ENCODE results near the gene MPZL1.

Gene MPZL1

DNA sequence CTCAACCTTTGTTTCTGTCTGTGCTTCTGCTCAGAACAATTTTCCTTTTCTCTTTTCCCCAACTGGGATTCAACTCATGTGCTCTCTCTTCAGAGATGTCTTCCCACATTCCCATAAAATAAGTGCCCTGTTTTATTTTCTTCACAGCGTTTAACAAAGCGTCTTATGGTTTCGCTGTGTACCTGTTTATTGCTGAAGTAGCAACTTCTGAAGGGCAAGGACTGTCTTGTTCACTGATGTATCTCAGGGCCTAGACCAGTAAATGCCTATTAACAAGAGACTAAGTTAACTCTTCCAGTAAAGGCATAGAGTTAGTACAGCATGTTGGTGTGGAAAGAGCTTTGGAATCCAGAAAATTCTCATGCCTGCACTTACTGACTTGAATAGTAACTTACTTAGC, 42.9 kb upstream of the MPZL1 start:
- Histone ChIP-seq H3K4me3 (no peak overlapping the region), H3K4me1 (peaks cover 64 to 100% (median 86%) of the 10 kb centered on the region in 10 experiments), H3K27ac (peak overlapping the region in 4 of 11 experiments; percentile 15 to 48 (median 31); a peak in 4 of 22 replicates), H3K27me3 (no peaks in the 10 kb centered on the region), H4K20me1 (peaks cover 97 to 100% (median 100%) of the 10 kb centered on the region in 11 experiments), H3K4me2 (peak overlapping the region in 7 of 11 experiments; percentile 1 to 75 (median 31); a peak in 11 of 22 replicates), H3K9ac (peak overlapping the region in 1 of 11 experiments; percentile 22; a peak in 2 of 22 replicates), H3K9me3 (replicated peaks in 1 of 11) (no peaks in the 10 kb centered on the region), H3K36me3 (peaks cover 88 to 100% (median 100%) of the 10 kb centered on the region in 11 experiments)
- no peak for TF ChIP-seq Cebpa-rat (IDR thresholded peaks at IDR 0.05)

DNA sequence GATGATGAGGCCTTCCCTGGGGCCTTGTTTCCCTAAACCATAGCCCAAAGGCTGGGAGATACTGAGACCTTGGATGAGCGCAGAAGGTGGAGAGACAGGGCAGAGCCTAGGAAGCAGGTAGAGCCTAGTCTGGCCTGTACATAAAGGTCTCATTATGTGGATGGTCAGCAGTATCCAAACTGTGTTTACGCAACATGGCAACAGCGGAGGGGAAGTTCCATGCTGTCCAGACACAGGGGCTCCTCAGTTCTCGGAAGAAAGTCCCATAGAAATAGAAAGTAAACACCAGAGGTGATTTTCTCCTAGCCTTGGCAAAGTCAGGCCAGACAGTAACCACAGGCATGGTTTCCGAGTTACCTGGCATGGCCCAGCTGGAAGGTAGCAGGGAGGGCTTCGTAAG, 42.1 kb upstream of the MPZL1 start:
- peak overlapping the region in 7 of 11 experiments; percentile 1 to 75 (median 48); a peak in 13 of 22 replicates for H3K4me2 ChIP-seq
- peaks cover 88 to 100% (median 100%) of the 10 kb centered on the region in 11 experiments for H3K36me3 ChIP-seq
- no peak for TF ChIP-seq Cebpa-rat (IDR thresholded peaks at IDR 0.05)
- H3K9me3 ChIP-seq (replicated peaks in 1 of 11): no peaks in the 10 kb centered on the region
- peaks cover 93 to 100% (median 100%) of the 10 kb centered on the region in 11 experiments for H4K20me1 ChIP-seq
- peak overlapping the region in 6 of 11 experiments; percentile 0 to 48 (median 22); a peak in 6 of 22 replicates for H3K27ac ChIP-seq
- H3K27me3 ChIP-seq: no peaks in the 10 kb centered on the region
- H3K4me3 ChIP-seq: no peak overlapping the region
- H3K9ac ChIP-seq: peak overlapping the region in 4 of 11 experiments; percentile 18 to 64 (median 34); a peak in 5 of 22 replicates
- H3K4me1 ChIP-seq: peaks cover 59 to 97% (median 84%) of the 10 kb centered on the region in 10 experiments

DNA sequence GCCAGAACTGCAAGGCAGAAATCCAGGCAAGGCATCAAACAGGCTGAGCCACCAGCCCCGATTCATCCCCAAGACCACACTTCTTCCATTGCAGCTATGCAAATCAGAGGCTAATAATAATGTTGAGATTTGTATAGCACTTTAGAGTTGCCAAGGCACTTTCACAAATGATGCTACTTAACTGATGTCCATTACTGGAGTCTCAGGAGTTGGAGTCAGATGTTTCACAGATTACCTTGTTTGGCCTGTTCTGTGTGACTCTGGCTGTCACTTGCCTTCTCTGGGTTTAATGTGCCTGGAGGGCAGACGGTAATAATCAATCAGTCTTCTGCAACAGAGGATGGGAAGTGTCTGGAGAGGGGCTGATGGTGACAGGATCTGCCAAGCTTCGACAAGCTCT, 40.8 kb upstream of the MPZL1 start:
- peak overlapping the region in 8 of 11 experiments; percentile 0 to 48 (median 16); a peak in 10 of 22 replicates for H3K27ac ChIP-seq
- H3K4me3 ChIP-seq: no peak overlapping the region
- no peaks in the 10 kb centered on the region for H3K27me3 ChIP-seq
- H3K36me3 ChIP-seq: peaks cover 89 to 100% (median 100%) of the 10 kb centered on the region in 11 experiments
- TF ChIP-seq Cebpa-rat (IDR thresholded peaks at IDR 0.05): no peak
- H3K4me2 ChIP-seq: peak overlapping the region in 6 of 11 experiments; percentile 0 to 55 (median 26); a peak in 9 of 22 replicates
- peak overlapping the region in 8 of 11 experiments; percentile 3 to 64 (median 20); a peak in 7 of 22 replicates for H3K9ac ChIP-seq
- no peaks in the 10 kb centered on the region for H3K9me3 ChIP-seq (replicated peaks in 1 of 11)
- H3K4me1 ChIP-seq: peaks cover 57 to 99% (median 86%) of the 10 kb centered on the region in 10 experiments
- H4K20me1 ChIP-seq: peaks cover 92 to 100% (median 100%) of the 10 kb centered on the region in 11 experiments

DNA sequence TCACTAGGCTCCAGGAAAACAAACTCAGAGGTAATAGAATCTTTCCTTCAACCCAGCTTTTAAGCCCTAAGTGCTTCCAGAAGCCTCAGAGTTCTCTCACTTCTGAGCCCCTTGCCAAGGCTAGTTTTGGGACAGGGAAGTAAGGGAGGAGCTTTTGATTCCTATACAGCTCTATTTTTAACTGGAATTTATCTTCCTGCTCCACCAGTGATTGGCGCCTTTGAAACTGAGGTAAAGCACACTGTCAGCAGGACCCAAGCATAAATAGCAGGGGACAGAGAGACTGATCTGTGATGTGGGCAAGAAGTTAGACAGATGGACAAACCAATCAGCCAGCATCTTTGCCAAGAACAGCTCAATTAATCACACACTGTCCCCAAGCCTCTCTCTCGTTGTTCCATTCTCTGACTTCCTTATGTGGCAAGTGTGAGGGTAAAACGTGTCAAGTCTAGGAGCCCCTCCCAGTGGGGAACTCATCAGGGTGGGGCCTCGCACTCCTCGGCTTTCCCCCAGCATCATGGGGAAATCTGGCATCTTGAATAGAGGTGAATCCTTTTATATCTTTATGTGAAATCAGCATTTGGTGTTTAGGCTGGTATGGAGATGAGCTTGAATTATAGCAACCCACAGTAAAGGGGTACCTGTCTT, 40.2 kb upstream of the MPZL1 start:
- H3K27me3 ChIP-seq: no peaks in the 10 kb centered on the region
- TF ChIP-seq Cebpa-rat (IDR thresholded peaks at IDR 0.05): no peak
- H4K20me1 ChIP-seq: peaks cover 92 to 100% (median 100%) of the 10 kb centered on the region in 11 experiments
- H3K36me3 ChIP-seq: peaks cover 89 to 100% (median 100%) of the 10 kb centered on the region in 11 experiments
- H3K9me3 ChIP-seq (replicated peaks in 1 of 11): no peaks in the 10 kb centered on the region
- peak overlapping the region in 8 of 11 experiments; percentile 0 to 48 (median 20); a peak in 9 of 22 replicates for H3K27ac ChIP-seq
- H3K4me3 ChIP-seq: no peak overlapping the region
- peaks cover 55 to 98% (median 85%) of the 10 kb centered on the region in 10 experiments for H3K4me1 ChIP-seq
- H3K4me2 ChIP-seq: peak overlapping the region in 4 of 11 experiments; percentile 0 to 55 (median 8); a peak in 5 of 22 replicates
- peak overlapping the region in 5 of 11 experiments; percentile 8 to 64 (median 22); a peak in 4 of 22 replicates for H3K9ac ChIP-seq

DNA sequence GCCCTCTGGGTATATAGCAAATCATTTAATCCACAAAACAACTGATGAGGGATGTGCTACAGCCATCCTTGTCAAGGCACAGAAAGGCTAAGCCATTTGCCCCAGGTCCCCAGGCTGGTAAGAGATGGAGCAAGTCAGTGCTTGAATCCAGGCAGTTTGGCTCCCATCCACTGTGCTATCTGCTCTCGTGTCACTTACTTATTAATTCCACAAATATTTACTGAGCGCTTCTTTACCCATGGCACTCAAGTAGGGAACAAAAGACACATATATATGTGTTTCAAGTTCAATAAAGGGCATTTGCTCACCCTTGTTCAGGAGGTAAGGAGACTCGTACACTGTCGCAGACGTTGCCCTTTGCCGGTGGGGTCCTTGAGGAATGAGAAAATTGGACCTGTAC, 38.6 kb upstream of the MPZL1 start:
- H3K36me3 ChIP-seq: peaks cover 96 to 100% (median 98%) of the 10 kb centered on the region in 11 experiments
- H3K27ac ChIP-seq: peak overlapping the region in 7 of 11 experiments; percentile 7 to 59 (median 27); a peak in 10 of 22 replicates
- peak overlapping the region in 2 of 11 experiments; percentile 8 to 23; a peak in 2 of 22 replicates for H3K4me2 ChIP-seq
- no peaks in the 10 kb centered on the region for H3K27me3 ChIP-seq
- H3K9ac ChIP-seq: peak overlapping the region in 8 of 11 experiments; percentile 7 to 48 (median 28); a peak in 7 of 22 replicates
- H3K9me3 ChIP-seq (replicated peaks in 1 of 11): no peaks in the 10 kb centered on the region
- no peak for TF ChIP-seq Cebpa-rat (IDR thresholded peaks at IDR 0.05)
- peaks cover 52 to 94% (median 86%) of the 10 kb centered on the region in 10 experiments for H3K4me1 ChIP-seq
- no peak overlapping the region for H3K4me3 ChIP-seq
- H4K20me1 ChIP-seq: peaks cover 91 to 100% (median 100%) of the 10 kb centered on the region in 11 experiments

DNA sequence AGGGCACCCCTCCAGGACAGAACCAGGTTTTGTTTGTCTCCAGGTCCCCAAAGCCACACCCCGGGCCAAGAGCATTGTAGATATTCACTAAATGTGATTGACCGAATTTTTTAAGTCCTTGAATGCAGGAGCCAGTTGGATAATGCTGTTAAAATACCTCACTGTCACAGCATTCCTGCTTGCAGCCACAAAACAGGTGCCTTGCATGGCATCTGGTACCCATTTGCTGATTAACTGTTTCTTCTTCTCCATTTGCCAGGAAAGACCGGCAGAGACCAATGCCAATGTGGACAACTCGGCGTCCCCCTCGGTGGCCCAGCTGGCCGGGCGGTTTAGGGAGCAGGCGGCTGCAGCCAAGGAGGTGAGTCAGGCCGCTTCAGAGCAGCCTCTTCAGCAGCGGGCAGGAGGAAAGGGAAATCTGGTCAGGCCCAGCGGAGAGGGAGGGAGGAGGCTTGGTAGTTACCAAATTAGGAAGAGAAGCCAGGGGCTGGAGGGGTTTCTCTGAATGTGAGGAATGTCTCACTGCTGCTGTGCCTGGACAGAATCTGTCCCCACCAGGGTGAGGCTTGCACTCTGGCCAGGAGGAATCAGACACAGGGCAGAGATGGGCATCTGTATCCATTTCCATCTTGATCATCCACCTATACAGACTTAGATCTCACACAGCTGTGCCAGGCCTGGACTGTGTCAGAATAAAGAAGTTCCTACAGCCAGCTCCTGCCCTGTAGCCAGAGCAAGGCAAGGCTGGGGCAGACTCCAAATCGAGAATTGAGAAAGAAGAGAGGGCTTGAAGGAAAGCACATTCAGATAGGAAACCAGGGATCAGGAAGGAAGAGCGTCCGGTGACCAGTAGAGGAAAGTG, 37.9 kb upstream of the MPZL1 start:
- Histone ChIP-seq H3K4me1 (peaks cover 52 to 94% (median 79%) of the 10 kb centered on the region in 10 experiments), H3K9ac (peak overlapping the region; percentile 1 to 48 (median 31); a peak in 13 of 22 replicates), H3K27me3 (no peaks in the 10 kb centered on the region), H3K4me3 (no peak overlapping the region), H3K27ac (peak overlapping the region in 9 of 11 experiments; percentile 15 to 59 (median 25); a peak in 13 of 22 replicates), H3K9me3 (replicated peaks in 1 of 11) (no peaks in the 10 kb centered on the region), H3K36me3 (peaks cover 96 to 100% (median 98%) of the 10 kb centered on the region in 11 experiments), H3K4me2 (peak overlapping the region in 3 of 11 experiments; percentile 8 to 23 (median 11); a peak in 2 of 22 replicates), H4K20me1 (peaks cover 91 to 100% (median 100%) of the 10 kb centered on the region in 11 experiments)
- TF ChIP-seq Cebpa-rat (IDR thresholded peaks at IDR 0.05): no peak

DNA sequence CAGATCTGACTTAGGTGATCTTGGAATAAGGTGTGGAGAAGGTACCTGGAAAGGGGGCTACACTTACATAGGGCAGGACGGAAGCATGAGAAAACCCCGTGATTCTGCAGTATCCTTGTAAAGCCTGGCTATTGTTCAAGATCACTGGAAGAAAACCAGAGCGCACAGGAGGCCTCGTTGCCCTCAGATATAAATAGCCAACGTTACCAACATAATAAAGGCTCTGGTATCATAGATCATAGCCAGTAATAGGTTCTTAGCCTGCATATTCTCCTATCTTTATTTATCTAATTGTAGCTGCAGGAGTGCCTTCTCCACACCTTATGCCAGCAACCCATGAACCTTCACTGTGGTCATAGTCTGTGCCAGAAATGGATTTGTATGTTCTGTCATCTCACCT, 35.9 kb upstream of the MPZL1 start:
- H3K4me2 ChIP-seq: 0 out of 22 replicates have a peak overlapping the region, but pooled peaks of 2 of the 11 experiments have one; percentile 4 to 7
- no peaks in the 10 kb centered on the region for H3K9me3 ChIP-seq (replicated peaks in 1 of 11)
- no peak overlapping the region for H3K4me3 ChIP-seq
- peak overlapping the region in 4 of 11 experiments; percentile 11 to 54 (median 31); a peak in 3 of 22 replicates for H3K9ac ChIP-seq
- TF ChIP-seq Cebpa-rat (IDR thresholded peaks at IDR 0.05): no peak
- H4K20me1 ChIP-seq: peaks cover 83 to 100% (median 100%) of the 10 kb centered on the region in 11 experiments
- H3K4me1 ChIP-seq: peaks cover 39 to 78% (median 60%) of the 10 kb centered on the region in 10 experiments
- peaks cover 96 to 100% (median 98%) of the 10 kb centered on the region in 11 experiments for H3K36me3 ChIP-seq
- no peaks in the 10 kb centered on the region for H3K27me3 ChIP-seq
- peak overlapping the region in 5 of 11 experiments; percentile 17 to 59 (median 26); a peak in 5 of 22 replicates for H3K27ac ChIP-seq

DNA sequence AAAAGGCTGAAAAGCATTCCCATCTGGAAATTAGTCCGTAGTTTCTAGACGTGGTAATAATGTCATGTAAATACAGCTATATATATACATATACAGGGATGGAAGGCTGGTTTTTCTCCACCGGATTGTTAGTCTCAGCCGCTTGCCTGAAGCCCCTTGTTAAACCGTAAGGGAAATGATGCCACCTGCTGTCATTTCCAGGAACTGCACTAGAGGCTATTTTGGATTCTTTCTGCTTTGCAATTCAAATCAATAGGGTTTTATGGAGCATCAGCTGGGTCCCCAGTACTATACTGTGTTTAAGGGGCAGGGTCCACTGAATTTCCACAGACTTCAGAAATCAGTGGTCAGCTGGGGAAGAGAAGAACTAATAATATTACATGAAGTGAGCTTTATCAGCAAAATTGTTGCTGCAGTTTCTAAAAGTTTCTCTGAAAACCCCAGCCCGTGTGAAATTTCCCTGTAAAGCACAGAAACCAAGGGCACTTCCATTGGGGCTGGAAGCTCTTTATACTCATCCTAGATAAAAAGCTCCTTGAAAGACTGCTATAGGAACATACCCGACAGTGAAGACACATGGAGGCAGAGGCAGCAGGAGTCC, 33.8 kb upstream of the MPZL1 start:
- H3K9ac ChIP-seq: peak overlapping the region in 3 of 11 experiments; percentile 5 to 28 (median 28); a peak in 2 of 22 replicates
- no peak overlapping the region for H3K4me3 ChIP-seq
- H3K4me1 ChIP-seq: peaks cover 30 to 56% (median 46%) of the 10 kb centered on the region in 10 experiments
- H3K36me3 ChIP-seq: peaks cover 96 to 100% (median 98%) of the 10 kb centered on the region in 11 experiments
- no peak for TF ChIP-seq Cebpa-rat (IDR thresholded peaks at IDR 0.05)
- H3K27ac ChIP-seq: peak overlapping the region in 6 of 11 experiments; percentile 5 to 59 (median 16); a peak in 8 of 22 replicates
- H3K9me3 ChIP-seq (replicated peaks in 1 of 11): no peaks in the 10 kb centered on the region
- H4K20me1 ChIP-seq: peaks cover 83 to 100% (median 100%) of the 10 kb centered on the region in 11 experiments
- H3K27me3 ChIP-seq: no peaks in the 10 kb centered on the region
- H3K4me2 ChIP-seq: peak overlapping the region in 4 of 11 experiments; percentile 17 to 41 (median 34); a peak in 6 of 22 replicates

Measured in BLaER1 treated with 17β-estradiol and CSF1 and Interleukin-3, amounts not matched to agents 10 nM and 100 nM (cell line).